ENCODE data around the gene TLL2.

Gene TLL2

GRCh38 chr10:96473866-96474265 lies 39.9 kb downstream of the TLL2 start:
- H3K36me3 ChIP-seq (ENCODE audit: control insufficient read depth, insufficient read depth, low read length) = no peaks in the 10 kb centered on the region
- peaks cover 2% of the 10 kb centered on the region for H3K27me3 ChIP-seq (replicated peaks; ENCODE audit: control insufficient read depth, insufficient read depth, low read length)
- no peak for DNase-seq (ENCODE audit: extremely low read depth, insufficient read length)
- TF ChIP-seq CTCF (IDR thresholded peaks at IDR 0.05; ENCODE audit: insufficient read depth, low read length, poor library complexity, severe bottlenecking) = no peak
- no peak overlapping the region for H3K4me3 ChIP-seq (replicated peaks; ENCODE audit: low read depth, low read length)

GRCh38 chr10:96470116-96470743 lies 43.5 kb downstream of the TLL2 start:
- H3K27me3 ChIP-seq (replicated peaks; ENCODE audit: control insufficient read depth, insufficient read depth, low read length) = peaks cover 2% of the 10 kb centered on the region
- no peak overlapping the region for H3K4me3 ChIP-seq (replicated peaks; ENCODE audit: low read depth, low read length)
- no peaks in the 10 kb centered on the region for H3K36me3 ChIP-seq (ENCODE audit: control insufficient read depth, insufficient read depth, low read length)
- TF ChIP-seq CTCF (IDR thresholded peaks at IDR 0.05; ENCODE audit: insufficient read depth, low read length, poor library complexity, severe bottlenecking) = peak; percentile 83
- no peak for DNase-seq (ENCODE audit: extremely low read depth, insufficient read length)

- no peak for DNase-seq (ENCODE audit: extremely low read depth, insufficient read length)
- H3K4me3 ChIP-seq (replicated peaks; ENCODE audit: low read depth, low read length) = no peak overlapping the region
- no peak for TF ChIP-seq CTCF (IDR thresholded peaks at IDR 0.05; ENCODE audit: insufficient read depth, low read length, poor library complexity, severe bottlenecking)
- H3K27me3 ChIP-seq (replicated peaks; ENCODE audit: control insufficient read depth, insufficient read depth, low read length) = peaks cover 2% of the 10 kb centered on the region
- no peaks in the 10 kb centered on the region for H3K36me3 ChIP-seq (ENCODE audit: control insufficient read depth, insufficient read depth, low read length)
These were observed 44.9 kb downstream of the TLL2 start for GRCh38 chr10:96468845-96469244.

- no peaks in the 10 kb centered on the region for H3K27me3 ChIP-seq (replicated peaks; ENCODE audit: control insufficient read depth, insufficient read depth, low read length)
- no peak overlapping the region for H3K4me3 ChIP-seq (replicated peaks; ENCODE audit: low read depth, low read length)
- no peak for TF ChIP-seq CTCF (IDR thresholded peaks at IDR 0.05; ENCODE audit: insufficient read depth, low read length, poor library complexity, severe bottlenecking)
- no peak for DNase-seq (ENCODE audit: extremely low read depth, insufficient read length)
- H3K36me3 ChIP-seq (ENCODE audit: control insufficient read depth, insufficient read depth, low read length) = no peaks in the 10 kb centered on the region
These were observed 48.1 kb downstream of the TLL2 start for GRCh38 chr10:96465599-96465998.

DNA sequence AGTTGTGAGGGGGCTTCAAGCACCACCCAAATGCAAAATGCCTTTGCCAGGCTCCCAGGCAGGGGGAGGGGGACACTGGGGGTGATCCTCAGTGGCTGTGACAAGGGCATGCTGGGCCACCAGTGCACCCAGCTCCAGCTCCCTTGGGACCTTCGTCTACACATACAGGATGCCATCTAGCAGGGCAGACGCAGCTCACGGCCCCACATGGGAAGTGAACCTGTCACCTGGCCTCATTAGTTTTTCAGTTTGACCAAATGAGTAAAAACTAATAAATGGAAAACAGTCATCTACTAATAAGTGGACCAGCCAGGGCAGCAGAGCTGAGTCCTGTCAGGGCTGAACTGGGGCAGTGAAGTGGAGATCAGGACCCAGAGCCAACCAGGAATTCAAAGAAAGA lies 50.2 kb downstream of the TLL2 start:
- Histone ChIP-seq H3K36me3 (ENCODE audit: control insufficient read depth, insufficient read depth, low read length) (no peaks in the 10 kb centered on the region), H3K27me3 (replicated peaks; ENCODE audit: control insufficient read depth, insufficient read depth, low read length) (no peaks in the 10 kb centered on the region), H3K4me3 (replicated peaks; ENCODE audit: low read depth, low read length) (no peak overlapping the region)
- TF ChIP-seq CTCF (IDR thresholded peaks at IDR 0.05; ENCODE audit: insufficient read depth, low read length, poor library complexity, severe bottlenecking) = no peak
- DNase-seq (ENCODE audit: extremely low read depth, insufficient read length) = peak; percentile 17

Measured in GM06990 (cell line).